ENCODE data around the gene EBPL. TPM values are rescaled to one million over a fixed set of nuclear protein-coding genes. Genes with fewer than 3 reads are reported as not detected.
A peak's percentile ranks its signal among the peaks of the same experiment; 100 is the strongest.

The EBPL gene
- total and polyA plus RNA-seq, 9 of the 15 experiments (the other 6 are each of a cell fraction or from before 2014, with no cell fraction given): 5.2 to 68.3 (median 43.0) TPM

- DNase-seq (ENCODE audit: extremely low read depth in 1 of 4, low spot score in 3 of 4) (no peak), ATAC-seq (no peak), FAIRE-seq (no peak)
- intact Hi-C loops (cut with micrococcal nuclease): no loop called here
- Histone ChIP-seq H3K4me1 (replicated peaks in 1 of 2; ENCODE audit: control insufficient read depth in 2 of 2, insufficient read depth in 2 of 2, low read length in 2 of 2) (peaks cover 0 to 15% of the 10 kb centered on the region in 2 experiments; a peak in 2 of 5 replicates), H2AFZ (ENCODE audit: low read depth, low read length) (no peak overlapping the region), H3K27ac (ENCODE audit: extremely low read depth, low read depth, low read length) (no peak overlapping the region), H3K79me2 (ENCODE audit: control insufficient read depth, insufficient read depth, low read length) (peaks cover 27% of the 10 kb centered on the region), H3K36me3 (ENCODE audit: control insufficient read depth, insufficient read depth, low read length) (peaks cover under 1% of the 10 kb centered on the region; the same call in 1 of the 3 replicates), H3K9me1 (ENCODE audit: control insufficient read depth, insufficient read depth, low read length) (no peaks in the 10 kb centered on the region), H3K9ac (ENCODE audit: insufficient read depth in 1 of 2, low read depth in 2 of 2, low read length in 2 of 2) (no peak overlapping the region), H3K4me3 (no peak overlapping the region), H3K27me3 (ENCODE audit: control insufficient read depth in 2 of 2, insufficient read depth in 2 of 2, low read length in 2 of 2) (no peaks in the 10 kb centered on the region), H3K4me2 (ENCODE audit: insufficient read depth, low read length) (no peak overlapping the region), H3K9me3 (replicated peaks; ENCODE audit: control insufficient read depth, insufficient read depth, low read depth, low read length) (no peaks in the 10 kb centered on the region), H4K20me1 (replicated peaks; ENCODE audit: control insufficient read depth, insufficient read depth, low read length) (no peaks in the 10 kb centered on the region)
- no TSS peak for BruUV-seq (replicated peaks)
- POLR2A ChIA-PET: interaction anchor here (0.6 to 0.7 kb wide), 2 partner anchors 10 to 708 kb away, joined by 3 to 4 read pairs; no protein-coding TSS in a partner anchor
- in situ Hi-C loops (cut with MboI): no loop called here
- CTCF ChIA-PET (ENCODE audit: low intra/inter-chr PET ratio): no interaction called here
- 53% methylated on average over 2 of the region's 4 CpGs for WGBS (ENCODE audit: insufficient coverage, low coverage, missing lambda C conversion rate)
- no peak for TF ChIP-seq KLF16 (IDR thresholded peaks at IDR 0.05)
- no peak for TF ChIP-seq E2F8 (IDR thresholded peaks at IDR 0.05; ENCODE audit: low read depth, partially characterized antibody)
- TF ChIP-seq ERF (CRISPR knock-in tag; IDR thresholded peaks at IDR 0.05): no peak
- TF ChIP-seq POU5F1 (IDR thresholded peaks at IDR 0.05; ENCODE audit: borderline replicate concordance, low read depth, low read length, partially characterized antibody): no peak
- no peak for TF ChIP-seq TFAP4 (CRISPR knock-in tag; IDR thresholded peaks at IDR 0.05; ENCODE audit: borderline replicate concordance)
- no peak for TF ChIP-seq SP1 (CRISPR knock-in tag; IDR thresholded peaks at IDR 0.05)
- no peak for TF ChIP-seq TAF9B (IDR thresholded peaks at IDR 0.05; ENCODE audit: partially characterized antibody)
- peak; percentile 53 for TF ChIP-seq RBM25 (IDR thresholded peaks at IDR 0.05; ENCODE audit: low read depth, low read length, severe bottlenecking)
These were observed 2.0 kb upstream of the EBPL start for GRCh38 chr13:49693191-49693733.
